GM18511 (cell line): ENCODE measurements around the gene HCN1.
"Not testable (repeated sequence)": the region's sequence is repeated elsewhere in the genome, so short reads cannot be mapped to it uniquely, and the experiment has no call there.

Experiments used
- ATAC-seq: cut with Tn5 transposase; IDR thresholded peaks from one replicate; pipeline ENCODE4 v1.9.1; 2021; ENCODE audit warnings: mild to moderate bottlenecking, moderate library complexity; ENCODE audit not compliant: unreplicated experiment

HCN1 gene

GRCh38 chr5:45437752-45438151 is 258.4 kb downstream of the HCN1 start:
- no peak for ATAC-seq

- ATAC-seq: no peak
Observed at GRCh38 chr5:45417285-45417998, 278.7 kb downstream of the HCN1 start.

DNA sequence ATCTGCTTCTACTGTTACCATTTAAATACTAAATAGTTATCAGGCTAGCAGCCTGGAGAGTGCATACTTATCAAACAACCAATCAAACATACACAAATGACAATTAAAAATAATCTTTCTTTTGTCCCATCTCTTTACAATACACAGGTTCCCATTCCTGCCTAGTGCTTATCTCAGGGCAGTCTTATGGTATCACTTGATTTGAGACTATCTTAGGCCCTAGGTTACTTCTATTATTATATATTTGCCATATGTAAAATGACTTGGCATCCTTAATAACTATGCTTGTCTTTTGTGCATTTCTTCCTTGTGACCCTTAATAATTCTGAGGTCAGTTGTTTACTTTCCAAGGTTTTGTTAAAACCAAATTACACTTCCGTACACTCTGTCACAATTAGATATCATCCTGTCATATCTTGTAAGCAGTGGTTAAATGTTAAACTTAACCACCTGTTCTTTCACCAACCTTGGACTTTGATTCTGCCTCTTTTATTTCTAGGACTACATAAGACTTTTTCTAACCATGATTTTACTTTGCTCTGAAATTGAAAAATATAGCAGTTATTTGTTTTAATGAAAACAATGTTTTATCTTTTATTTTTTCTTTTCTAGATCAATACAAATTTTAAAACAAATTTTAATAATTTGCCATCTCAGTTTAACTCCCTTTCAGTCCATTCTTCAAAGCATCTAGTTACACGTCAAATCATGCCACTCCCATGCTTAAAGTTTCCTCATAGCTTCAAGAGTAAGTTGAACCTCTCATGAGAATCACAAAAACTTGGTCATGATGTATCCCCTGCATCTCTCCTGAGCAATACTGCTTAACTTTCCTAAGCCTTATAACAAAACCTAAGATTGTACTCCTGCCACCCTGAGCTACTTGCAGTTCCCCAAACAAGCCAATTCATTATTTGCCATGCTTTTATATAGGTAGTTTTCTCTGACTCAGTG is 281.3 kb downstream of the HCN1 start:
- no peak for ATAC-seq

DNA sequence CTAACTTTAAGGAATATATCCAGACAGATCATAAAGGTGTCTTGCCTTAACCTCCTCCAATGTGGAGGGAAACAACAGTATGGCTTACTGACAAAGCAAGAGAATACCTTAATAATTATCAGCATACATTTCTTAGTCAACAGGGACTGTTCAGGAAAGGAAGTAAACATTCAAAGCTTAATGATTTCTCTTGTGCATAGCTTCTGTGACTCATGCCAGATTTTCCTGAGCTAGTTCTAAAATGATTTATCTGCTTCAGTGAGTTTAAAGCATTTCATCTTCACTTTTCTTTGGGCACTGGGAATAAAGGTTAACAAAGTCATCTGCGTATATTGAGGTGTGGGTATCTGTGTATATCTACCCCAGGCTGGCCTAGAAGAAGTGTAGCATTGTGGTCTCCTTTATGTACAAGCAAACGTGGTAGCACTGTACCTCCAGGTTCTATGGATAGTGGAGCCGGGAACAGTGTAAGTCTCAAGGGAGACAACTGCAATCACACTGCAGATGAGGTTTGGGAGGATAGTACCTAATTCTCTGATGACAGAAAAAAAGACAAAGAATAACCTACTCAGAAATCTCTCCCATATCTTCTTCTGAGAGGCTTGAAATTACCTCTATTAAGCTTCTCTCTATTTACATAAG is 284.1 kb downstream of the HCN1 start:
- no peak for ATAC-seq

DNA sequence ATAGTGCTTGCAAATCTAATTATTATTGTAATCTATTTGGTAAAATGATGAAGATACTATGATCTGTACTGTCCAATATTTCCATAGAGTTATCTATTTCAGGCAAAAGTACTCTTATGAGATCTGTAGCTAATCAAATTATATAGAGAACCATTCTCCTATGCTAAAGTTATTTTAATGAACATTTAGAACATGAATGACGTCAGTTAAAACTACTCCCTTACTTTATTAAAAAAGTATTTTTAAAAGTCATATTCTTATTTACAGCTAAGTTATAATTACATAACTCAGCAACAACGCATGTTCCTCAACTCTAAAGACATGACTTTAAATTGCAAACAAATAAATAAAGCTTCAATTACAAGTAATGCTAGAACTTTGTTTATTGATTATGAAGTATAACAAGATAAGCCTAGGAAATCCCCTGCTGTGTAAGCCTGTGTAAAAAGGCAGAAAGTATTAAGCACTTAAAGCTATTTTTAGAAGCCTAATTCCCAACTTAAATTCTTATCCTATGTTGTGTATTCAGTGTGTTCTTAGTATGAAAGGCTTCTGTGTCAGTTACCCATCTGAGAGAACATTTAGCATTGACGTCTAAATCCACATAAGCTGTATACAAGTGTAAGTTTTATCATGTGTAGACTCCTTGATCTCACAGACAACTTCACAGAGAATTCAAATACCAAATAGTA is 285.7 kb downstream of the HCN1 start:
- ATAC-seq: no peak

DNA sequence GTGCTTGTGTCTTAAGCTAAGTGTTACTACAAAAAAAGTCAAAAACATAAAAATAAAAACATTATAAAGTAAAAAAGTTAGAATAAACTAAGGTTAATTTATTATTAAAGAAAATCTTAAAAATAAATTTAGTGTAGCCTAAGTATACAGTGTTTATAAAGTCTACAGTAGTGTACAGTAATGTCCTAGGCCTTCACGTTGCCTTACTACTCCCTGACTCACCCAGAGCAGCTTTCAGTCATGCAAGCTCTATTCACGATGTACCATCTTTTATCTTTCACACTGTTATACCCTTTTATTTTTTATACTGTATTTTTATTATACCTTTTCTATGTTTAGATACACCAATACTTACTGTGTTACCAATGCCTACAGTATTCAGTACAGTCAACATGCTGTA is 288.1 kb downstream of the HCN1 start:
- no peak for ATAC-seq

GRCh38 chr5:45402804-45403455 is 293.2 kb downstream of the HCN1 start:
- no peak for ATAC-seq

GRCh38 chr5:45399041-45399440 is 297.1 kb downstream of the HCN1 start:
- ATAC-seq: no peak

DNA sequence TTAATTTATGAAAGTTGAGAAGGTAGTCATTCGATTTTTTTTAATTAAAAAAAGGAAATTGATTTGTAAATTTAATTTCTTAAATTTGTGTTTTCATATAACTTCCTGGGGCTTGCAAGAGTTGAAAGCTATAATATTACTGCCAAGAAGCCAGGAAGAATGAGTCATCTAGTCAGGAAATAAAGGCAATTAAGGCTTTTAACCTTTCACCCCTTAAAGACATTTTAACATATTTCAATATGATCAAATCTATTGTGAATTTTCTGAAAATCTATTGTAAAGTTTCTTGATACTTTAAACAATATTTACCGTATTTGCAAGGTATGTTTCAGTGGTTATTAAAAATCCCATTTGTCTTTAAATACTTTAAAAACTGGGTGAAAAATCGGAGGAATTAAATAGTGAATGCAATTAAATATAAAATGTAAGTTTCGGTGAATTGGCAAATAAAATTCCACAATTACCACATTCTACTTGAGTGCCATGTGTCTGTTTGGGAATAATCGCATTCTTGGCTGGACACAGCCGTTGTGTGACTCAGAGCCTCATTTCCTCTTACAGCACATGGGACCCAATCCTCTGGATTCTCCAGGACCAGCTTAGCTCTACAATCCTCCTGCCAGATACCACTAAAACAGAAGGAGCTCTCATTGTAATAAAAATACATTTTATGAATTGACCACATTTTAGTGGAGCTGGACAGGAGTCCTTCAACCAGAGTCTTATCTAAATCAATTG is 310.7 kb downstream of the HCN1 start:
- ATAC-seq: no peak

GRCh38 chr5:45383985-45384384 is 312.2 kb downstream of the HCN1 start:
- no peak for ATAC-seq

GRCh38 chr5:45382583-45382982 is 313.6 kb downstream of the HCN1 start:
- no peak for ATAC-seq

DNA sequence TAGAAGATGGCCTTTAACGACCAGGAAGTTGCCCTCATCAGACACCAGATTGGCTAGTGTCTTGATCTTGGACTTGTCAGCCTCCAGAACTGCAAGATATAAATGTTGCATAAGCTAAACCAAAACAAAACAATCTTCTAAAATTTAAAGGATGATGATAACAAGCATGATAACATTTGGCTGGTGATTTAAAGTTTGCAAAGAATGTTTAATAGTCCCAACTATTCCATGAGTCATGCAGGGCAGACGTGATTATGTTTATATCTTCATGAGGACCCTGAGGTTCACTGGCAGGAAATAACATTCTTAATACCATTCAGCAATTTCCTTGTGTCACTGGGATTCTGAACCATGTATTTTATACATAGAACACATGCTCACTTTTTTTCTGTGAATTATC is 319.8 kb downstream of the HCN1 start:
- no peak for ATAC-seq

GRCh38 chr5:45372629-45373028 is 323.6 kb downstream of the HCN1 start:
- ATAC-seq: no peak

DNA sequence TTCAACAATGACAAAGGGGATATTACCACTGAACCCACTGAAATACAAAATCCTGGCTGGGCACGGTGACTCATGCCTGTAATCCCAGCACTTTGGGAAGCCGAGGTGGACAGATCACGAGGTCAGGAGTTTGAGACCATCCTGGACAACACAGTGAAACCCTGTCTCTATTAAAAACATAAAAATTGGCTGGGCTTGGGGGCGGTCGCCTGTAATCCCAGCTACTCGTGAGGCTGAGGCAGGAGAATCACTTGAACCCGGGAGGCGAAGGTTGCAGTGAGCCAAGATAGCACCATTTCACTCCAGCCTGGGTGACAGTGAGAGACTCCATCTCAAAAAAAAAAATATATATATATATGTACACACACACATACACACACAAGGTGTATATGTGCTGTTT is 324.8 kb downstream of the HCN1 start:
- ATAC-seq: not testable (repeated sequence)

DNA sequence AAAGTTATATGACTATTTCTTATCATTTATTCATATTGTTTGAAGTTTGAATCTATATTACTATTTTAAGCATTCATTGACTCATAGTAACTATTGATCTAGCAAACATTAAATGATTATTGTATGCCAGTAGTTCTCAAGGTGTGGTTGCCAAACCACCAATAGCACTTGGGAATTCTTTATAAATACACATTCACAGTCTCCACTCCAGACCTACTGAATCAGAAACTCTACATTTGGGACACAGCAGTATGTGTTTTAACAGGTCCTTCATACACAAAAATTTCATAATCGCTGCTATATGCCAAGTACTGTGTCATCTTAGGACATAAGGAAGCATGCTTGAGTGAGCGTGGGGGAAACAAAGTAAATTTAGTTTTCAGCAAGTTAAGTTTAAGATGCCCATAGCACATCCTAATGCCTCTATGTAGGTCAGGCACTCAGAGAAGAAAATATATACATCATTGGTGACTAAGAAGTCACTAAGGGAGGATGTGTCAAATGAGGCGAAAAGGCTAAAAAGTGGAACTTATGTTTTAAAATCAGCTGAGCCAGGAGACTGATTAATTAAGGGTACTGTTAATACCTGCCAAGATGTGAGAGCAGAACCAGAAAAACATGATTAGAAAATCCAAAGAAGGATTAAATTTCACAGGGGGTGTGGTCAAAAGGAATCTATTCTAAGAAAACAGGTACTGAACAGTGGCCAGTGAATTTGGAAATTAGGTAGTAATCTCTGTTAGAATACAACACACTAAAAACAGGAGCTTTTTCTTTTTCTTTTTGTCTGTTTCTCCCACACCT is 340.8 kb downstream of the HCN1 start:
- no peak for ATAC-seq

- ATAC-seq: no peak
Observed at GRCh38 chr5:45336464-45336863, 359.7 kb downstream of the HCN1 start.

DNA sequence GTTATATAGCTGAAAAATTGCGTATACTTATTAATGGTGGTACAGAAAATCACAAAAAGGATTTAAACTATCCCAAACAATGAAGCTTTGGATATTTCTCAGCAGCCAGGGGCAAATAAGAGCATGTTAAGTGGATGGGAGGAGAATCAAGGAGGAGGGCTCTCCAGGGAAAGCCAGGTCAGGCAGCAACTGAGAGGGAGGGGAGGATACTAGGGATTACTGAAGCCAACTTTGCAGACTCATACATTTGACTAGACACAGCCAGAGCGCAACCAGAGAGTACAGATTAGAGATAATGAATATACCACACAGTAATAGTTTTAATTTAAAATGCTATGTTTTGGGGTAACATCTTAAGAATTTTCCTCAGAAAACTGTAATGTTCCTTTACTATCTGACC is 360.2 kb downstream of the HCN1 start:
- ATAC-seq: no peak

DNA sequence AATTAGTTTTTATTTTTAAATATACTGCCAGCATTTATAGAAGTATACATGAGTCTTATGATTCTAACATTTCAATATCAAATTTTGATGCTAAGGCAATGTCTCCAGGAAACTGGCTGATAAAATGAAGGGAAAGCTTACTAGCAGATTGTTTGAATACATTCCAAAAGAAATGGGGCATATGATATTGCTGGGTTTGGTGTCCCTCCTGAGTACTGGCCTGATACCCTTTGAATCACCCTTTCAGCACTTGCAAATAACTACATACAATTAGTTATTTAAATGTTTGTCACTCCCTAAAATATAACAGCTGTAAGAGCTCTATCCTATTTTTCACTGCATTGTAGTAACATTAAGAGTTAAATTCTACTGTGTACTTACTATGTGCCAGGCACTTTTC is 360.8 kb downstream of the HCN1 start:
- no peak for ATAC-seq

- ATAC-seq: no peak
Observed at GRCh38 chr5:45334939-45335338, 361.2 kb downstream of the HCN1 start.
